Epithelial cell of prostate (primary cell): ENCODE measurements around the gene SMCR8.
"Not testable (repeated sequence)": the region's sequence is repeated elsewhere in the genome, so short reads cannot be mapped to it uniquely, and the experiment has no call there.

Source experiments
- DNase-seq: peaks from one replicate; pipeline ENCODE4 v3.0.0-alpha.2; 2011; ENCODE audit warnings: low read depth, low spot score
- H3K27ac ChIP-seq: fragments of 450-650 bp; 2 replicates; pipeline ENCODE4 v1.5.1; 2017; ENCODE audit warnings: mild to moderate bottlenecking

Gene SMCR8

DNA sequence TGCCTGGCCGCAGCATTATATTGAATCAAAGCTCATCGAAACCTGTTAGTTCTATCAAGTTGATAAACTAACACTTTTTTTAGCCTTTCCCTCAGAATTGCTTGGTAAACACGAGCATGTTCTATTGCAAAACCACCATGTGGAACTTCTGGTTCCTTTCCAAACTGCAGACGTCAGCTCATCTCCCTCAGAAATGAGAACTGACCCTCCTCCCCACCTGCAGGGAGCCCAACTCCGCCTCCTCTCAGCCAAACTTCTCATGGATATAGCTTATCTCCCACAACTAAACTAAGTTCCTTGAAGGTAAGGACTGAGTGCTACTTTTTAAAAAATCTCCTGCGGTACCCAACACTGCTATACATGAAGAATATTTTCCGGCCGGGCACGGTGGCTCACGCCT lies 41.5 kb downstream of the SMCR8 start:
- no peak overlapping the region for H3K27ac ChIP-seq
- no peak for DNase-seq

DNA sequence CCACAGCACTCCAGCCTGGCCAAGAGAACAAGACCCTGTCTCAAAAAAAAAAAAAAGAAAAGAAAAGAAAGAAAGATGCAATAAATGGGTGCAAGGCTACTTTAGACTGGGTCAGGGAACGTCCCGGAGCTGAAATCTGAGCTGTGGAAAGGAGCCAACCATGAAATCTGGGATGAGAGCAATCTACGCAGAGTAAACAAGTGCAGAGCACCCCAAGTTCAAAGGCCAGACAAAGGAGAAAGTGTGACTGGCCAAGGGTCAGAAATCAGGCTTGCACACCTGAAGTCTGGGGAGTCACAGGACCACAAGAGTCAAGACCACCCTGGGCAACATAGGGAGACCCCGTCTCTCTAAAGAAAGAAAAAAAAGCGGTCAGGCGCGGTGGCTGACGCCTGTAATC lies 45.4 kb downstream of the SMCR8 start:
- no peak overlapping the region for H3K27ac ChIP-seq
- no peak for DNase-seq

DNA sequence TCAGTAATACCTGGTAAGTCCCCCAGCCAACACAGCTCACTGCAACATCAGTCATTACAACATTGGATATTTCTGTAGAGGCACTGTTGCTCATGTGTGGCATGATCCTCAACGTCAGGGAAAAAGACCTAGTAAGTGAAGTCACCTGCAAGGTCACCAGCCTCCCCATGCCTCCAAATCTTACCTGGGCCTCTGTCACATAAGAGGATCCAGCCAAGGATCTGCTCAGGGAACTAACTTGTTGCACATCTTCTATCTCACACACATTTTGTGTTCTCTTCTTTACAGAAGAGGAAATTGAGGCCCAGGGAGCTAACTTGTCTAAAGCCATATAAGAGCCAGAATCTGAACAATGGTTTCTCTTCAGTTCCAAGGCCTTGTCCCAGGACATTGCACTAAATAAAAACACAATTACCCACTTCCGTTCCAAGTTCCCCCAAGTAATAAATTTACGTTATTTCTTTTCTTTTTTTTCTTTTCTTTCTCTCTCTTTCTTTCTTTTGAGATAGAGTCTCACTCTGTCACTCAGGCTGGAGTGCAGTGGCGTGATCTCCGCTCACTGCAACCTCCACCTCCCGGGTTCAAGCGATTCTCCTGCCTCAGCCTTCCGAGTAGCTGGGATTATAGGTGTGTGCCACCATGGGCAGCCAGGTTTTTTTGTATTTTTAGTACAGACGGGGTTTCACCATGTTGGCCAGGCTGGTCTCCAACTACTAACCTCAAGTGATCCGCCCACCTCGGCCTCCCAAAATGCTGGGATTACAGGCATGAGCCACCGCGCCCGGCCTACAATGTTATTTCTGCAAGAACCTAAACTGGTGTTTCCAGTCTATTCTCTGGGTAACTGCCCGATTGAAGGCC lies 47.0 kb downstream of the SMCR8 start:
- DNase-seq = no peak
- H3K27ac ChIP-seq = peak overlapping the region; percentile 43

GRCh38 chr17:18362698-18363100 lies 47.6 kb downstream of the SMCR8 start:
- H3K27ac ChIP-seq = peak overlapping the region; percentile 43
- no peak for DNase-seq

- H3K27ac ChIP-seq = peak within 1 kb of the TSS; percentile 43
- DNase-seq = peak; percentile 34
Observed at GRCh38 chr17:18363101-18364049, 48.3 kb downstream of the SMCR8 start, which contains the start of gene SHMT1. Gene SHMT1, minus strand, starts transcription at chr17:18363550. Its CDS starts 7,569 bp downstream, at chr17:18355981.

- DNase-seq = no peak
- H3K27ac ChIP-seq = no peak overlapping the region
Observed at GRCh38 chr17:18364166-18364565, 49.1 kb downstream of the SMCR8 start.

DNA sequence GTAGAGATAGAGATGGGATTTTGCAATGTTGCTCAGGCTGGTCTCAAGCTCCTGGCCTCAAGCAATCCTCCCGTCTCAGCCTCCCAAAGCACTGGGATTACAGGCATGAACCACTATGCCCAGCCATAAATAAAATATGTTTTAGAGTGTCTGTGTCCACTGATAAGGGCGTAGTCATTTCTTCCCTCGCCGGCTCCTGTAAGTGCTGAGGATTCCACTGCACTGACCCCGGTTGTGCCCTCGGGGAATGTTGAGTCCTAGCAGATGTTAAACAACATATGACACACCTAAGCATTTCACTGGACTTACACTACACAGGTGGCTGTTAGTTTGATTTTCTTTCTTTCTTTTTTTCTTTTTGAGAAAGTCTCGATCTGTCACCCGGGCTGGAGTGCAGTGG lies 53.9 kb downstream of the SMCR8 start:
- peak; percentile 6 for DNase-seq
- peak overlapping the region; percentile 40 for H3K27ac ChIP-seq

DNA sequence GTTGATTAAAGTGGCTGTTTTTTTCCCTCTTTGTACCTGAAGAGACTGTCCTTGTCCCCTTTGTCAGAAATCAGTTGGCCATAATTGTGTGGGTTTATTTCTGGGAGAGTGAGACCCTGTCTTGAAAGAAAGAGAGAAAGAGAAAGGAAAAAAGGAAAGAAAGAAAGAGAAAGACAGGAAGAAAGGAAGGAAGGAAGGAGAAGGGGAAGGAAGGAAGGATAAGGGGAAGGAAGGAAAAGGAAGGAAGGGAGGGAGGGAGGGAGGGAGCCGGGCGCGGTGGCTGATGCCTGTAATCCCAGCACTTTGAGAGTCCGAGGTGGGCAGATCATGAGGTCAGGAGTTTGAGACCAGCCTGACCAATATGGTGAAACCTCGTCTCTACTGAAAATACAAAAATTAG lies 55.7 kb downstream of the SMCR8 start:
- no peak for DNase-seq
- H3K27ac ChIP-seq = no peak overlapping the region

GRCh38 chr17:18371455-18371854 lies 56.4 kb downstream of the SMCR8 start:
- no peak overlapping the region for H3K27ac ChIP-seq
- no peak for DNase-seq

- not testable (repeated sequence) for H3K27ac ChIP-seq, DNase-seq
Observed at GRCh38 chr17:18373181-18373580, 58.1 kb downstream of the SMCR8 start.

GRCh38 chr17:18374216-18374615 lies 59.1 kb downstream of the SMCR8 start:
- H3K27ac ChIP-seq = no peak overlapping the region
- DNase-seq = no peak
